ENCODE measurements around the gene TTLL9.

Gene TTLL9

GRCh38 chr20:31951530-31952453, 81.4 kb downstream of the TTLL9 start, which contains the start of gene PDRG1:
Gene PDRG1, minus strand, starts transcription at chr20:31952046. Its CDS starts 85 bp downstream, at chr20:31951961.
- peak; percentile 59 for DNase-seq

GRCh38 chr20:31953556-31954148, 83.2 kb downstream of the TTLL9 start:
- no peak for DNase-seq

GRCh38 chr20:31954500-31954899, 84.1 kb downstream of the TTLL9 start:
- DNase-seq: no peak

- DNase-seq: no peak
Measured at GRCh38 chr20:31956556-31957526, 86.4 kb downstream of the TTLL9 start.

- no peak for DNase-seq
Measured at GRCh38 chr20:31962761-31963160, 92.3 kb downstream of the TTLL9 start.

- no peak for DNase-seq
Measured at GRCh38 chr20:31963889-31964288, 93.5 kb downstream of the TTLL9 start.

- no peak for DNase-seq
Measured at GRCh38 chr20:31966991-31967655, 96.7 kb downstream of the TTLL9 start.

GRCh38 chr20:31967830-31968249, 97.4 kb downstream of the TTLL9 start, which contains the start of gene XKR7:
Gene XKR7, plus strand, starts transcription at chr20:31968151. Its CDS starts 25 bp downstream, at chr20:31968176.
- DNase-seq: no peak

- no peak for DNase-seq
Measured at GRCh38 chr20:31968291-31969126, 98.1 kb downstream of the TTLL9 start.

- no peak for DNase-seq
Measured at GRCh38 chr20:31969991-31970390, 99.6 kb downstream of the TTLL9 start.

- no peak for DNase-seq
Measured at GRCh38 chr20:31972471-31973021, 102.1 kb downstream of the TTLL9 start.

GRCh38 chr20:31974296-31974695, 103.9 kb downstream of the TTLL9 start:
- DNase-seq: no peak

- no peak for DNase-seq
Measured at GRCh38 chr20:31974951-31975487, 104.6 kb downstream of the TTLL9 start.

GRCh38 chr20:31975874-31976273, 105.4 kb downstream of the TTLL9 start:
- DNase-seq: no peak

GRCh38 chr20:31977080-31977479, 106.6 kb downstream of the TTLL9 start:
- DNase-seq: no peak

GRCh38 chr20:31979713-31980426, 109.4 kb downstream of the TTLL9 start:
- no peak for DNase-seq

- DNase-seq: no peak
Measured at GRCh38 chr20:31981784-31982183, 111.3 kb downstream of the TTLL9 start.

- DNase-seq: no peak
Measured at GRCh38 chr20:31984981-31985471, 114.6 kb downstream of the TTLL9 start.

GRCh38 chr20:31987744-31988143, 117.3 kb downstream of the TTLL9 start:
- no peak for DNase-seq
